HEK293 (cell line): Measurements from ENCODE around the gene PRKCQ.
"Not testable (repeated sequence)": the region's sequence is repeated elsewhere in the genome, so short reads cannot be mapped to it uniquely, and the experiment has no call there.

Experiments used
- KLF10 ChIP-seq: fragments of 450-650 bp; IDR thresholded peaks from 2 replicates; pipeline ENCODE4 v1.5.1; 2018; ENCODE audit warnings: missing biosample characterization, mild to moderate bottlenecking, missing genetic modification characterization
- REPIN1 ChIP-seq: fragments of 450-650 bp; formaldehyde crosslinking; IDR thresholded peaks from 2 replicates; pipeline ENCODE4 v1.5.1; 2017; ENCODE audit warnings: missing biosample characterization, missing genetic modification characterization, low read depth
- ZNF16 ChIP-seq: fragments of 450-650 bp; formaldehyde crosslinking; IDR thresholded peaks from 2 replicates; pipeline ENCODE4 v1.5.1; 2016; ENCODE audit warnings: low read depth, missing biosample characterization, missing genetic modification characterization
- ZNF248 ChIP-seq: fragments of 450-650 bp; formaldehyde crosslinking; IDR thresholded peaks from 2 replicates; pipeline ENCODE4 v1.5.1; 2017; ENCODE audit warnings: missing biosample characterization, missing genetic modification characterization
- ZNF274 ChIP-seq, 2 experiments: fragments of 200-500 bp in 1 of 2; fragments of 450-650 bp in 1 of 2; sonication (Bioruptor generic) in 1 of 2; formaldehyde crosslinking in 1 of 2; IDR thresholded peaks; 2 replicates each; pipeline versions ENCODE4 v1.5.1 to v1.6.1; 2014 to 2016; ENCODE audit warnings: borderline replicate concordance in 1 of 2, inconsistent platforms in 1 of 2, low read length in 1 of 2, missing biosample characterization in 1 of 2, missing genetic modification characterization in 1 of 2
- ZNF423 ChIP-seq: fragments of 450-650 bp; formaldehyde crosslinking; IDR thresholded peaks from 2 replicates; pipeline ENCODE4 v1.5.1; 2016; ENCODE audit warnings: missing biosample characterization, missing genetic modification characterization
- ZNF785 ChIP-seq: fragments of 450-650 bp; formaldehyde crosslinking; IDR thresholded peaks from 2 replicates; pipeline ENCODE4 v1.5.1; 2016; ENCODE audit warnings: missing biosample characterization, missing genetic modification characterization
- ZSCAN30 ChIP-seq: fragments of 450-650 bp; IDR thresholded peaks from 2 replicates; pipeline ENCODE4 v1.5.1; 2018; ENCODE audit warnings: missing biosample characterization, mild to moderate bottlenecking, missing genetic modification characterization, moderate library complexity
- TF ChIP-seq, protein P1 (sequence below): sonication (generic); formaldehyde crosslinking; IDR thresholded peaks from 2 replicates; pipeline ENCODE4 v1.8.1; 2022; ENCODE audit warnings: mild to moderate bottlenecking, moderate library complexity, missing genetic modification reagents
- TF ChIP-seq, protein P2 (sequence below): fragments of 450-650 bp; formaldehyde crosslinking; IDR thresholded peaks from 2 replicates; pipeline ENCODE4 v1.5.1; 2016; ENCODE audit warnings: missing biosample characterization, missing genetic modification characterization
- TF ChIP-seq, protein P3 (sequence below): fragments of 450-650 bp; formaldehyde crosslinking; optimal IDR thresholded peaks from 2 replicates; pipeline ENCODE3; 2016; ENCODE audit warnings: missing biosample characterization, mild to moderate bottlenecking, missing genetic modification characterization
- TF ChIP-seq, protein P4 (sequence below): fragments of 450-650 bp; formaldehyde crosslinking; IDR thresholded peaks from 2 replicates; pipeline ENCODE4 v1.5.1; 2016; ENCODE audit warnings: missing biosample characterization, missing genetic modification characterization
- TF ChIP-seq, protein P5 (sequence below): fragments of 450-650 bp; formaldehyde crosslinking; IDR thresholded peaks from 2 replicates; pipeline ENCODE4 v1.5.1; 2017; ENCODE audit warnings: missing biosample characterization, mild to moderate bottlenecking, missing genetic modification characterization, moderate library complexity
- TF ChIP-seq, protein P6 (sequence below): fragments of 450-650 bp; formaldehyde crosslinking; IDR thresholded peaks from 2 replicates; pipeline ENCODE4 v1.5.1; 2016; ENCODE audit warnings: missing biosample characterization, missing genetic modification characterization

DNA sequence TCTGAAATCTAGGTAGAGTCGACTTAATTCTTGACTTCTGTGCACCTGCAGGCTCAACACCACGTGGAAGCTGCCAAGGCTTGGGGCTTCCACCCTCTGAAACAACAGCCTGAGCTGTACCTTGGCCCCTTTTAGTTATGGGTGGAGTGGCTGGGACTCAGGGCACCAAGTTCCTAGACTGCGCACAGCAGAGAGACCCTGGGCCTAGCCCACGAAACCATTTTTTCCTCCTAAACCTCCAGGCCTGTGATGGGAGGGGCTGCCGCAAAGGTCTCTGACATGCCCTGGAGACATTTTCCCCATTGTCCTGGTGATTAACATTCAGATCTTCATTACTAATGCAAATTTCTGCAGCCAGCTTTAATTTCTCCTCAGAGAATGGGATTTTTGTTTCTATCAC is 199.6 kb downstream of the PRKCQ start:
- TF ChIP-seq ZNF248; ZNF423; ZNF16 (tag by site-specific recombination); ZNF274 (IDR thresholded peaks at IDR 0.05; ENCODE audit: low read length); ZNF274 (tag by site-specific recombination; IDR thresholded peaks at IDR 0.05; ENCODE audit: borderline replicate concordance); ZNF785 (tag by site-specific recombination); ZSCAN30; KLF10 (tag by site-specific recombination); REPIN1 (tag by site-specific recombination): not testable (repeated sequence)
- TF ChIP-seq, protein P1, sequence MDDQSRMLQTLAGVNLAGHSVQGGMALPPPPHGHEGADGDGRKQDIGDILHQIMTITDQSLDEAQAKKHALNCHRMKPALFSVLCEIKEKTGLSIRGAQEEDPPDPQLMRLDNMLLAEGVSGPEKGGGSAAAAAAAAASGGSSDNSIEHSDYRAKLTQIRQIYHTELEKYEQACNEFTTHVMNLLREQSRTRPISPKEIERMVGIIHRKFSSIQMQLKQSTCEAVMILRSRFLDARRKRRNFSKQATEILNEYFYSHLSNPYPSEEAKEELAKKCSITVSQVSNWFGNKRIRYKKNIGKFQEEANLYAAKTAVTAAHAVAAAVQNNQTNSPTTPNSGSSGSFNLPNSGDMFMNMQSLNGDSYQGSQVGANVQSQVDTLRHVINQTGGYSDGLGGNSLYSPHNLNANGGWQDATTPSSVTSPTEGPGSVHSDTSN (CRISPR knock-in tag), result not testable (repeated sequence)
- TF ChIP-seq, protein P2, sequence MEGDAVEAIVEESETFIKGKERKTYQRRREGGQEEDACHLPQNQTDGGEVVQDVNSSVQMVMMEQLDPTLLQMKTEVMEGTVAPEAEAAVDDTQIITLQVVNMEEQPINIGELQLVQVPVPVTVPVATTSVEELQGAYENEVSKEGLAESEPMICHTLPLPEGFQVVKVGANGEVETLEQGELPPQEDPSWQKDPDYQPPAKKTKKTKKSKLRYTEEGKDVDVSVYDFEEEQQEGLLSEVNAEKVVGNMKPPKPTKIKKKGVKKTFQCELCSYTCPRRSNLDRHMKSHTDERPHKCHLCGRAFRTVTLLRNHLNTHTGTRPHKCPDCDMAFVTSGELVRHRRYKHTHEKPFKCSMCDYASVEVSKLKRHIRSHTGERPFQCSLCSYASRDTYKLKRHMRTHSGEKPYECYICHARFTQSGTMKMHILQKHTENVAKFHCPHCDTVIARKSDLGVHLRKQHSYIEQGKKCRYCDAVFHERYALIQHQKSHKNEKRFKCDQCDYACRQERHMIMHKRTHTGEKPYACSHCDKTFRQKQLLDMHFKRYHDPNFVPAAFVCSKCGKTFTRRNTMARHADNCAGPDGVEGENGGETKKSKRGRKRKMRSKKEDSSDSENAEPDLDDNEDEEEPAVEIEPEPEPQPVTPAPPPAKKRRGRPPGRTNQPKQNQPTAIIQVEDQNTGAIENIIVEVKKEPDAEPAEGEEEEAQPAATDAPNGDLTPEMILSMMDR (tag by site-specific recombination), result not testable (repeated sequence)
- TF ChIP-seq, protein P3, sequence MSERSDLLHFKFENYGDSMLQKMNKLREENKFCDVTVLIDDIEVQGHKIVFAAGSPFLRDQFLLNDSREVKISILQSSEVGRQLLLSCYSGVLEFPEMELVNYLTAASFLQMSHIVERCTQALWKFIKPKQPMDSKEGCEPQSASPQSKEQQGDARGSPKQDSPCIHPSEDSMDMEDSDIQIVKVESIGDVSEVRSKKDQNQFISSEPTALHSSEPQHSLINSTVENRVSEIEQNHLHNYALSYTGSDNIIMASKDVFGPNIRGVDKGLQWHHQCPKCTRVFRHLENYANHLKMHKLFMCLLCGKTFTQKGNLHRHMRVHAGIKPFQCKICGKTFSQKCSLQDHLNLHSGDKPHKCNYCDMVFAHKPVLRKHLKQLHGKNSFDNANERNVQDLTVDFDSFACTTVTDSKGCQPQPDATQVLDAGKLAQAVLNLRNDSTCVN (tag by site-specific recombination), result not testable (repeated sequence)
- TF ChIP-seq, protein P4, sequence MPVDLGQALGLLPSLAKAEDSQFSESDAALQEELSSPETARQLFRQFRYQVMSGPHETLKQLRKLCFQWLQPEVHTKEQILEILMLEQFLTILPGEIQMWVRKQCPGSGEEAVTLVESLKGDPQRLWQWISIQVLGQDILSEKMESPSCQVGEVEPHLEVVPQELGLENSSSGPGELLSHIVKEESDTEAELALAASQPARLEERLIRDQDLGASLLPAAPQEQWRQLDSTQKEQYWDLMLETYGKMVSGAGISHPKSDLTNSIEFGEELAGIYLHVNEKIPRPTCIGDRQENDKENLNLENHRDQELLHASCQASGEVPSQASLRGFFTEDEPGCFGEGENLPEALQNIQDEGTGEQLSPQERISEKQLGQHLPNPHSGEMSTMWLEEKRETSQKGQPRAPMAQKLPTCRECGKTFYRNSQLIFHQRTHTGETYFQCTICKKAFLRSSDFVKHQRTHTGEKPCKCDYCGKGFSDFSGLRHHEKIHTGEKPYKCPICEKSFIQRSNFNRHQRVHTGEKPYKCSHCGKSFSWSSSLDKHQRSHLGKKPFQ (tag by site-specific recombination), result not testable (repeated sequence)
- TF ChIP-seq, protein P5, sequence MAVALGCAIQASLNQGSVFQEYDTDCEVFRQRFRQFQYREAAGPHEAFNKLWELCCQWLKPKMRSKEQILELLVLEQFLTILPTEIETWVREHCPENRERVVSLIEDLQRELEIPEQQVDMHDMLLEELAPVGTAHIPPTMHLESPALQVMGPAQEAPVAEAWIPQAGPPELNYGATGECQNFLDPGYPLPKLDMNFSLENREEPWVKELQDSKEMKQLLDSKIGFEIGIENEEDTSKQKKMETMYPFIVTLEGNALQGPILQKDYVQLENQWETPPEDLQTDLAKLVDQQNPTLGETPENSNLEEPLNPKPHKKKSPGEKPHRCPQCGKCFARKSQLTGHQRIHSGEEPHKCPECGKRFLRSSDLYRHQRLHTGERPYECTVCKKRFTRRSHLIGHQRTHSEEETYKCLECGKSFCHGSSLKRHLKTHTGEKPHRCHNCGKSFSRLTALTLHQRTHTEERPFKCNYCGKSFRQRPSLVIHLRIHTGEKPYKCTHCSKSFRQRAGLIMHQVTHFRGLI, result not testable (repeated sequence)
- TF ChIP-seq, protein P6, sequence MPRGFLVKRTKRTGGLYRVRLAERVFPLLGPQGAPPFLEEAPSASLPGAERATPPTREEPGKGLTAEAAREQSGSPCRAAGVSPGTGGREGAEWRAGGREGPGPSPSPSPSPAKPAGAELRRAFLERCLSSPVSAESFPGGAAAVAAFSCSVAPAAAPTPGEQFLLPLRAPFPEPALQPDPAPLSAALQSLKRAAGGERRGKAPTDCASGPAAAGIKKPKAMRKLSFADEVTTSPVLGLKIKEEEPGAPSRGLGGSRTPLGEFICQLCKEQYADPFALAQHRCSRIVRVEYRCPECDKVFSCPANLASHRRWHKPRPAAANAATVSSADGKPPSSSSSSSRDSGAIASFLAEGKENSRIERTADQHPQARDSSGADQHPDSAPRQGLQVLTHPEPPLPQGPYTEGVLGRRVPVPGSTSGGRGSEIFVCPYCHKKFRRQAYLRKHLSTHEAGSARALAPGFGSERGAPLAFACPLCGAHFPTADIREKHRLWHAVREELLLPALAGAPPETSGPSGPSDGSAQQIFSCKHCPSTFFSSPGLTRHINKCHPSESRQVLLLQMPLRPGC (tag by site-specific recombination), result not testable (repeated sequence)
